Smooth muscle cell (in vitro differentiated cells): Measurements from ENCODE around the gene PALD1. TPM values are rescaled to one million over a fixed set of nuclear protein-coding genes. Genes with fewer than 3 reads are reported as not detected.

Experiments used
- DNase-seq: peaks from one replicate; lab custom pipeline; 2025; ENCODE audit not compliant: unreplicated experiment; lab: John Stamatoyannopoulos, UW
- H2AFZ ChIP-seq: fragments of 200-600 bp; sonication (generic); 2 replicates; pipeline ENCODE4 v1.6.0; 2016; ENCODE audit warnings: antibody characterized with exemption, low read depth, mild to moderate bottlenecking
- H3F3A ChIP-seq: fragments of 200-600 bp; sonication (generic); 2 replicates; pipeline ENCODE4 v1.6.0; 2017; ENCODE audit warnings: antibody characterized with exemption, low read depth
- H3K27ac ChIP-seq: fragments of 200-600 bp; sonication (generic); 2 replicates; pipeline ENCODE4 v1.5.1; 2016; ENCODE audit warnings: low read depth, mild to moderate bottlenecking
- H3K27me3 ChIP-seq: fragments of 200-600 bp; sonication (generic); 2 replicates; pipeline ENCODE4 v1.6.1; 2016; ENCODE audit warnings: low read depth, mild to moderate bottlenecking
- H3K36me3 ChIP-seq: fragments of 200-600 bp; sonication (generic); 2 replicates; pipeline ENCODE4 v1.5.1; 2016; ENCODE audit warnings: low read depth
- H3K4me1 ChIP-seq: fragments of 200-600 bp; sonication (generic); 2 replicates; pipeline ENCODE4 v1.5.1; 2016; ENCODE audit warnings: low read depth
- H3K4me2 ChIP-seq: fragments of 200-600 bp; sonication (generic); 2 replicates; pipeline ENCODE4 v1.6.0; 2016; ENCODE audit warnings: mild to moderate bottlenecking
- H3K4me3 ChIP-seq: fragments of 200-600 bp; sonication (generic); 2 replicates; pipeline ENCODE4 v1.5.1; 2016; ENCODE audit warnings: mild to moderate bottlenecking
- H3K79me2 ChIP-seq: fragments of 200-600 bp; sonication (generic); 2 replicates; pipeline ENCODE4 v1.6.0; 2016; ENCODE audit warnings: low read depth, mild to moderate bottlenecking
- H3K9ac ChIP-seq: fragments of 200-600 bp; sonication (generic); 2 replicates; pipeline ENCODE4 v1.6.0; 2016; ENCODE audit warnings: low read depth
- H3K9me3 ChIP-seq: fragments of 200-600 bp; sonication (generic); replicated peaks from 2 replicates; pipeline ENCODE4 v1.5.1; 2016; ENCODE audit warnings: low read depth
- H4K20me1 ChIP-seq: fragments of 200-600 bp; sonication (generic); 2 replicates; pipeline ENCODE4 v1.6.0; 2016; ENCODE audit warnings: low read depth
- WGBS: methylation state at CpG from one replicate; pipeline ENCODE4 v1.1.7; 2016; ENCODE audit warnings: low lambda C conversion rate; 5-methylcytosine and 5-hydroxymethylcytosine counted together
- polyA plus RNA-seq: library from polyadenylated mRNA; unstranded; fragments of >200 nt; fragmentation: Nextera tagmentation; extraction: Ambion mirVana; gene quantifications from 2 replicates; pipeline ENCODE4 v1.2.1, GENCODE V29; 2016
- total RNA-seq: library from RNA; depleted of rRNA; stranded (reverse); fragments of >200 nt; gene quantifications from 2 replicates; pipeline ENCODE4 v1.2.3, GENCODE V29; 2014
- TF ChIP-seq, protein P1 (sequence below): fragments of 200-600 bp; sonication (generic); IDR thresholded peaks from 2 replicates; pipeline ENCODE4 v1.5.1; 2017; ENCODE audit warnings: borderline replicate concordance, mild to moderate bottlenecking, antibody characterized with exemption; ENCODE audit not compliant: insufficient read depth, poor library complexity, severe bottlenecking

Gene PALD1
- total and polyA plus RNA-seq, 2 experiments from 2014 or later: 1.4 to 2.2 TPM

DNA sequence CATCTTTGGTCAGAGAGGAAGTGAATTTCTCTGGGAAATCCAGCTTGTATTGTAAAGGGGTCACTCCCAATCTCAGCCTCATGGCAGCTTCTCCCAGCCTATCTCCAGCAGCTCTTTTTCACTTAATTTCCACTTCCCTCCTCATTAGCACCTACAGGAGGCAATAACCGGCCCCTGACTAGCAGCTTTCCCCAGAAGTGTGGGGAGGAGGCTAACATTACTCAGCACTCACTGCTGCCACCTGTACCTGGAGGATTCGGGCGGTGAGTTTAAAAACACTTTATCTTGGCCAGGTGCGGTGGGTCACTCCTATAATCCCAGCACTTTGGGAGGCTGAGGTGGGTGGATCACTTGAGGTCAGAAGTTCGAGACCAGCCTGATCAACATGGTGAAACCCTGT lies 40.8 kb upstream of the PALD1 start:
- no peaks in the 10 kb centered on the region for H3F3A ChIP-seq
- no peak overlapping the region for H3K27ac ChIP-seq
- DNase-seq: no peak
- H3K9ac ChIP-seq: no peak overlapping the region
- H3K4me2 ChIP-seq: no peak overlapping the region
- H3K9me3 ChIP-seq: no peaks in the 10 kb centered on the region
- H2AFZ ChIP-seq: no peak overlapping the region
- TF ChIP-seq, protein P1, sequence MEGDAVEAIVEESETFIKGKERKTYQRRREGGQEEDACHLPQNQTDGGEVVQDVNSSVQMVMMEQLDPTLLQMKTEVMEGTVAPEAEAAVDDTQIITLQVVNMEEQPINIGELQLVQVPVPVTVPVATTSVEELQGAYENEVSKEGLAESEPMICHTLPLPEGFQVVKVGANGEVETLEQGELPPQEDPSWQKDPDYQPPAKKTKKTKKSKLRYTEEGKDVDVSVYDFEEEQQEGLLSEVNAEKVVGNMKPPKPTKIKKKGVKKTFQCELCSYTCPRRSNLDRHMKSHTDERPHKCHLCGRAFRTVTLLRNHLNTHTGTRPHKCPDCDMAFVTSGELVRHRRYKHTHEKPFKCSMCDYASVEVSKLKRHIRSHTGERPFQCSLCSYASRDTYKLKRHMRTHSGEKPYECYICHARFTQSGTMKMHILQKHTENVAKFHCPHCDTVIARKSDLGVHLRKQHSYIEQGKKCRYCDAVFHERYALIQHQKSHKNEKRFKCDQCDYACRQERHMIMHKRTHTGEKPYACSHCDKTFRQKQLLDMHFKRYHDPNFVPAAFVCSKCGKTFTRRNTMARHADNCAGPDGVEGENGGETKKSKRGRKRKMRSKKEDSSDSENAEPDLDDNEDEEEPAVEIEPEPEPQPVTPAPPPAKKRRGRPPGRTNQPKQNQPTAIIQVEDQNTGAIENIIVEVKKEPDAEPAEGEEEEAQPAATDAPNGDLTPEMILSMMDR: no peak
- H3K4me1 ChIP-seq: peaks cover 14% of the 10 kb centered on the region
- H3K79me2 ChIP-seq: no peaks in the 10 kb centered on the region
- no peaks in the 10 kb centered on the region for H3K36me3 ChIP-seq
- 60% methylated on average over 5 of the region's 5 CpGs for WGBS
- H3K4me3 ChIP-seq: no peak overlapping the region
- H4K20me1 ChIP-seq: peaks cover 2% of the 10 kb centered on the region
- peaks cover 59% of the 10 kb centered on the region for H3K27me3 ChIP-seq

DNA sequence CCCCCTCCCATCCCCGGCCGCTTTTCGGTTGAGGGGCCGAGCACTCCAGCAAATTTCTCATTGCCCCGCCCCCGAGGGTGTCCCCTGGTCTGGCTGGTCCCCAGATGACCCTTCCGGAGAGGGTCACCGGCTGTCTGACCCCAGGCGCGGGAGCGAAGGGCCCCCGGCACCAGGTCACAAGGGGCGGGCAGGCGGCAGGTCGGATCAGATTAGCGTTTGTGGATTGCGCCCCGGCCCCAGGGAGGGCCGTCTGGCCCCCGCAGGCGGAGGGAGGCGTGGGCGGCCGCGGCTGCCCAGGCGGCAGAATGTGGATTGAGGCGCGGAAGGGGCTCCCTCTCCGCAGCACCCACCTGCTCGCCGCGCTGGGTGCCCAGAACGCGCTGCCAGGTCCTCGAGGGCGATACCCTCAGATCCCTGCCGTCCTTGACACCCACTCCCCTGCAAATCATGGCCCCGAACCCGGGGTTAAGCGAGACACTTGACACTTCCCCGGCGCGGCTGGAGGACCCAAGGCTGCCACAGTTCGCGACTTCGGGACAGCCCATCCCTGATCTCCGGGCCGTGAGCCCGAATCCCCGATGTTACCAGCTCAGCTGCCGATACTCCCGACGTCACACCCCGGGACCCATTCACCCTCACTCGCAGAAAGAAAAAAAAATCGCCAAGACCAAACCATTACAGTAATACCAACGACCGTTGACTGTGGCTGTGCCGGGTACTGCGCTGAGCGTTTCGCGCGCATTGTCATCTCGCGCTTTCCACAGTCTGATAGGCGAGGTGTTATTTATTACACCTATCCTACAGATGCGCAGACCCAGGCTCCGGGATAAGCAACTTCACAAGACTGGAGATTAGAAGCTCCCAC lies 38.0 kb upstream of the PALD1 start:
- Histone ChIP-seq H4K20me1 (no peaks in the 10 kb centered on the region), H3K4me3 (peak overlapping the region; percentile 33), H3F3A (no peaks in the 10 kb centered on the region), H2AFZ (no peak overlapping the region), H3K27me3 (peaks cover 66% of the 10 kb centered on the region), H3K4me1 (peaks cover 14% of the 10 kb centered on the region), H3K27ac (no peak overlapping the region), H3K36me3 (no peaks in the 10 kb centered on the region), H3K9me3 (no peaks in the 10 kb centered on the region), H3K79me2 (no peaks in the 10 kb centered on the region), H3K4me2 (peak overlapping the region; percentile 81), H3K9ac (no peak overlapping the region)
- DNase-seq: no peak
- TF ChIP-seq, protein P1: no peak
- WGBS: 3% methylated on average over 69 of the region's 69 CpGs

DNA sequence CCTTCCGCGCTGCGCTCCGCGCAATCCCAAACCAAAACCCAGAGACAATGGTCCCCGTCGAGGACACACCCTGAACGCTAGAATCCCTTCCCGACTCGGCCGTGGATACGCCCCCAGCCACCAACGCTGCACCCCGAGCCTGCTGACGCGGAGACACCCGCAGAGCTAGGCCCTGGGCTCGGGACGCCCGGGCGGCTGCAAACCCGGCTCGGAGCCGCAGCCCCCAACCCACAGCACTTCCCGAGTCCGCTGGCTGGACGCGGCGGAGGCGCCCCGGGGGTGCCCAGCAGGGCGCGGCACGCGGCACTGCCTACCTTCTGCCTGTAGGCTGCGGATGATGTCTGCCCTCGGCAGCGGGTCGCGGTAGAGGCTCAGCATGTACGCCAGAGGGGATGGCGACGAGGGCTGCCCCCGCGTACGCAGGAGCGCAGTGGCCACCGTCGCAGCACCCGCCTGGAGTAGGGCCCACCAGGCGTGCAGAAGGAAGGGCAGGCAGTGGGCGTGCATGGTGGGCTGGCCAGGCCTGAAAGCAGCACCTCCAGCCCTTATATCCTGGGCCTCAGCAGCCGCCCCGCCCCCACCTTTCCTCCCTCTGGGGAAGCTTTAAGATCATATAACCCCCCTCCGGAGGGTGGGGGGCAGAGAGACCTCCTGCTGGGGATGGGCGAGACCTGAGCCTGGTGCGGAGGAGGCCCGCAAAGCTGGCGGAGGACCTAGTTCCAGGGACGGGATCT lies 37.2 kb upstream of the PALD1 start, which contains the start of gene NODAL:
Gene NODAL (minus strand): TSS at position 521 of the 734 bp plus-strand sequence. CDS start 14 bp downstream, at position 507.
- peak within 1 kb of the TSS; percentile 81 for H3K4me2 ChIP-seq
- no peak within 1 kb of the TSS for H2AFZ ChIP-seq

More for the DNA sequence above, 37.2 kb upstream of the PALD1 start, which contains the start of gene NODAL:
- TF ChIP-seq, protein P1: no peak
- H3K36me3 ChIP-seq: no peaks in the 10 kb centered on the region
- WGBS: 2% methylated on average over 59 of the region's 60 CpGs
- H3K4me3 ChIP-seq: peak within 1 kb of the TSS; percentile 33
- no peaks in the 10 kb centered on the region for H3K79me2 ChIP-seq
- peaks cover 66% of the 10 kb centered on the region for H3K27me3 ChIP-seq
- H3F3A ChIP-seq: no peaks in the 10 kb centered on the region
- H3K4me1 ChIP-seq: peaks cover 14% of the 10 kb centered on the region
- DNase-seq: no peak
- no peaks in the 10 kb centered on the region for H3K9me3 ChIP-seq
- no peak within 1 kb of the TSS for H3K9ac ChIP-seq
- no peaks in the 10 kb centered on the region for H4K20me1 ChIP-seq
- H3K27ac ChIP-seq: no peak within 1 kb of the TSS
